ENCODE data around the gene NSG2. TPM values are rescaled to one million over a fixed set of nuclear protein-coding genes. Genes with fewer than 3 reads are reported as not detected.
A peak's percentile ranks its signal among the peaks of the same experiment; 100 is the strongest.

The NSG2 gene
- total RNA-seq, 1 experiment from 2014 or later: not detected

DNA sequence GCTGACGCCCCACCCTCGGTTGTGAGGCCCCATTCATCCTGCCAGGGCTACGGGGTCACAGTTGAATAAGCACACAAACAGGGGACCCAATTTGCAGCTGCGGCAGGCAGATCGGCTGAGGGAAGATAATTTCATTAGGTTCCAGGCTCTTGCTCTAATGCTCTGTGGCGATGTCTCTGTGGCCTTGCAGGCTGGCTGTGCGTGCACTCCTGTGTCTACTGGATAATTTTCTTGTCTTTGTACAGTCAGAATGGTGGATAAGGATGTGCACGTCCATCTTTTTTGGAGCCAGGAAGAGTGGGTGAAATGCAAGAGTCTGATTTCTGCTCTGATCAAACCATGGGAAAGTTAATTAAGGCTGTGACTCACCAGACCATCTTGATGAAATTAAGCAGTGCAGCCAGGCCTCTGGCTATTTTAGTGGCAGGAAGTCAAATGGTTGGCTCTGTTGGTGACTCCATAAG lies 39.2 kb downstream of the NSG2 start:
- Mint-ChIP-seq H3K27me3 (ENCODE audit: low read depth) (peaks cover 10% of the 10 kb centered on the region), H3K4me1 (peaks cover 0 to 5% of the 10 kb centered on the region in 2 experiments; a peak in 1 of 4 replicates), H3K9me3 (no peaks in the 10 kb centered on the region), H3K36me3 (ENCODE audit: insufficient read depth in 1 of 3, low read depth in 3 of 3) (no peaks in the 10 kb centered on the region), H3K27ac (peak overlapping the region in 1 of 3 experiments; percentile 32; a peak in 1 of 7 replicates), H3K4me3 (no peak overlapping the region)
- no peak for DNase-seq
- Histone ChIP-seq H3K27ac (ENCODE audit: insufficient read length, low read depth, low read length) (no peak overlapping the region), H3K56ac (ENCODE audit: insufficient read length, low read depth, low read length) (no peak overlapping the region), H2BK120ac (ENCODE audit: low read depth, low read length, poor library complexity, severe bottlenecking) (no peak overlapping the region), H3K9ac (ENCODE audit: extremely low read depth, insufficient read length, low read length) (no peak overlapping the region), H3K79me1 (ENCODE audit: insufficient read depth, low read depth, low read length, poor library complexity, severe bottlenecking) (no peaks in the 10 kb centered on the region), H4K91ac (ENCODE audit: insufficient read length, low read depth, low read length) (no peak overlapping the region), H2BK20ac (ENCODE audit: low read depth, low read length, poor library complexity, severe bottlenecking) (no peak overlapping the region), H2BK12ac (ENCODE audit: insufficient read length, low read depth, low read length) (no peak overlapping the region), H2AFZ (ENCODE audit: low read length) (no peak overlapping the region), H3K23ac (ENCODE audit: insufficient read length, low read depth, low read length) (no peak overlapping the region), H3K79me2 (ENCODE audit: insufficient read depth, low read length) (no peaks in the 10 kb centered on the region), H3T11ph (ENCODE audit: low read length) (no peak overlapping the region), H3K4me2 (ENCODE audit: insufficient read depth, insufficient read length, low read length) (no peak overlapping the region), H4K8ac (replicated peaks; ENCODE audit: insufficient read length, low read depth, low read length) (no peak overlapping the region), H3K23me2 (ENCODE audit: insufficient read length, low read depth, low read length, poor library complexity, severe bottlenecking) (no peaks in the 10 kb centered on the region), H3K9me3 (ENCODE audit: control insufficient read depth, low read depth, low read length) (no peaks in the 10 kb centered on the region), H3K27me3 (ENCODE audit: insufficient read depth, low read length) (no peaks in the 10 kb centered on the region), H2BK15ac (ENCODE audit: low read depth, low read length) (no peak overlapping the region), H2BK5ac (ENCODE audit: insufficient read length, low read length) (no peak overlapping the region), H3K14ac (ENCODE audit: insufficient read depth, low read length) (no peak overlapping the region), H3K4me1 (ENCODE audit: insufficient read depth, low read length) (no peaks in the 10 kb centered on the region), H4K20me1 (ENCODE audit: control insufficient read depth, insufficient read depth, insufficient read length) (no peaks in the 10 kb centered on the region), H3K18ac (ENCODE audit: insufficient read length, low read depth, low read length) (no peak overlapping the region), H3K4ac (ENCODE audit: low read depth, low read length) (no peak overlapping the region), H2AK5ac (ENCODE audit: insufficient read length, low read length) (no peak overlapping the region), H4K5ac (ENCODE audit: insufficient read length, low read depth, low read length) (no peak overlapping the region)
- WGBS (ENCODE audit: extremely low coverage, insufficient read length, low lambda C conversion rate): no CpG with 5 or more reads among the region's 8 CpGs
- TF ChIP-seq, protein P1, sequence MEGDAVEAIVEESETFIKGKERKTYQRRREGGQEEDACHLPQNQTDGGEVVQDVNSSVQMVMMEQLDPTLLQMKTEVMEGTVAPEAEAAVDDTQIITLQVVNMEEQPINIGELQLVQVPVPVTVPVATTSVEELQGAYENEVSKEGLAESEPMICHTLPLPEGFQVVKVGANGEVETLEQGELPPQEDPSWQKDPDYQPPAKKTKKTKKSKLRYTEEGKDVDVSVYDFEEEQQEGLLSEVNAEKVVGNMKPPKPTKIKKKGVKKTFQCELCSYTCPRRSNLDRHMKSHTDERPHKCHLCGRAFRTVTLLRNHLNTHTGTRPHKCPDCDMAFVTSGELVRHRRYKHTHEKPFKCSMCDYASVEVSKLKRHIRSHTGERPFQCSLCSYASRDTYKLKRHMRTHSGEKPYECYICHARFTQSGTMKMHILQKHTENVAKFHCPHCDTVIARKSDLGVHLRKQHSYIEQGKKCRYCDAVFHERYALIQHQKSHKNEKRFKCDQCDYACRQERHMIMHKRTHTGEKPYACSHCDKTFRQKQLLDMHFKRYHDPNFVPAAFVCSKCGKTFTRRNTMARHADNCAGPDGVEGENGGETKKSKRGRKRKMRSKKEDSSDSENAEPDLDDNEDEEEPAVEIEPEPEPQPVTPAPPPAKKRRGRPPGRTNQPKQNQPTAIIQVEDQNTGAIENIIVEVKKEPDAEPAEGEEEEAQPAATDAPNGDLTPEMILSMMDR (conservative IDR thresholded peaks at IDR 0.05): no peak
